Lung (tissue), 12 donors: ENCODE measurements around the gene CMKLR1. TPM values are rescaled to one million over a fixed set of nuclear protein-coding genes. Genes with fewer than 3 reads are reported as not detected.

Experiments used
- ATAC-seq: fragments of 200-7000 bp; cut with Tn5 transposase; one replicate; pipeline ENCODE4 v1.9.1; 2020; ENCODE audit warnings: moderate number of reproducible peaks; ENCODE audit not compliant: insufficient read depth, low FRiP score
- DNase-seq, 3 donors: peaks; one replicate each; pipeline ENCODE4 v3.0.0-alpha.2; 2013 to 2017
- H3K27ac ChIP-seq, 2 donors: one replicate each; pipeline ENCODE4 v1.5.1; 2013; ENCODE audit warnings: mild to moderate bottlenecking in 2 of 2, moderate library complexity in 2 of 2, control low read depth in 1 of 2, inconsistent platforms in 1 of 2, low read depth in 1 of 2, low read length in 1 of 2
- H3K27me3 ChIP-seq, 3 donors: one replicate each; pipeline ENCODE4 v1.5.1; 2013; ENCODE audit warnings: low read length in 2 of 3; ENCODE audit not compliant: control insufficient read depth in 3 of 3, insufficient read depth in 3 of 3
- H3K36me3 ChIP-seq, 4 donors: one replicate each; pipeline ENCODE4 v1.5.1; 2013; ENCODE audit warnings: low read length in 4 of 4, mild to moderate bottlenecking in 1 of 4, moderate library complexity in 1 of 4; ENCODE audit not compliant: control insufficient read depth in 4 of 4, insufficient read depth in 4 of 4
- H3K4me1 ChIP-seq, 5 donors: one replicate each; pipeline ENCODE4 v1.5.1; 2013; ENCODE audit warnings: low read length in 5 of 5, mild to moderate bottlenecking in 2 of 5, moderate library complexity in 1 of 5; ENCODE audit not compliant: control insufficient read depth in 5 of 5, insufficient read depth in 5 of 5
- H3K4me3 ChIP-seq: one replicate; pipeline ENCODE4 v1.5.1; 2013; ENCODE audit warnings: mild to moderate bottlenecking, control low read depth, moderate library complexity
- H3K9ac ChIP-seq, 2 donors: one replicate each; pipeline ENCODE4 v1.5.1; 2013; ENCODE audit warnings: low read length in 2 of 2, control low read depth in 1 of 2; ENCODE audit not compliant: insufficient read depth in 1 of 2
- H3K9me3 ChIP-seq, 4 donors: one replicate each; pipeline ENCODE4 v1.5.1; 2013; ENCODE audit warnings: low read length in 3 of 4, mild to moderate bottlenecking in 1 of 4, moderate library complexity in 1 of 4; ENCODE audit not compliant: control insufficient read depth in 4 of 4, insufficient read depth in 3 of 4
- CTCF ChIP-seq: IDR thresholded peaks from 2 replicates; pipeline ENCODE4 v1.5.1; 2012; ENCODE audit warnings: mild to moderate bottlenecking; ENCODE audit errors: control extremely low read depth, extremely low read depth
- WGBS, 2 donors: extraction: QIAGEN DNeasy Blood & Tissue Kit; methylation state at CpG; one replicate each; pipeline ENCODE4 v1.1.7; 2013; 5-methylcytosine and 5-hydroxymethylcytosine counted together
- polyA plus RNA-seq, 2 donors: library from polyadenylated mRNA; stranded (reverse); fragments of 200-250 nt; gene quantifications; one replicate each; pipeline ENCODE4 v1.2.1, GENCODE V29; 2013
- total RNA-seq, 2 donors: library from RNA; depleted of rRNA in 1 of 2; stranded (reverse); fragments of >200 nt in 1 of 2; gene quantifications; one replicate each; pipeline ENCODE4 v1.2.1, GENCODE V29; 2014 to 2021
- donor health status: control.
- donor health status: control.
- donor health status: Bipolar disorder and iron deficiency.
- donor health status: healthy.
- donor health status: DM: yes; HTN: yes; CAD: no.

CMKLR1 gene
- total and polyA plus RNA-seq, 4 donors = 4.4 to 20.5 (median 17.5) TPM

GRCh38 chr12:108253540-108253939, 85.6 kb downstream of the CMKLR1 start:
- no peaks in the 10 kb centered on the region for H3K4me1 ChIP-seq
- TF ChIP-seq CTCF = no peak
- no peak overlapping the region for H3K27ac ChIP-seq
- H3K9me3 ChIP-seq = no peaks in the 10 kb centered on the region
- DNase-seq (peak in 2 of 3 donors; percentile 23 to 34), ATAC-seq (no peak)
- H3K9ac ChIP-seq = no peak overlapping the region
- H3K4me3 ChIP-seq = no peak overlapping the region
- WGBS, 2 donors = 1 to 2% methylated on average over 3 of the region's 4 CpGs
- H3K36me3 ChIP-seq = no peaks in the 10 kb centered on the region
- H3K27me3 ChIP-seq = peaks cover 0 to 3% (median 0%) of the 10 kb centered on the region in 3 donors

- WGBS, 2 donors = 86 to 88% methylated on average over 7 of the region's 7 CpGs
- no peak overlapping the region for H3K4me3 ChIP-seq
- no peaks in the 10 kb centered on the region for H3K36me3 ChIP-seq
- peaks cover 0 to 2% (median 0%) of the 10 kb centered on the region in 4 donors for H3K9me3 ChIP-seq
- H3K9ac ChIP-seq = no peak overlapping the region
- no peak for ATAC-seq
- DNase-seq = no peak
- peaks cover 0 to 3% (median 0%) of the 10 kb centered on the region in 3 donors for H3K27me3 ChIP-seq
- no peaks in the 10 kb centered on the region for H3K4me1 ChIP-seq
- no peak overlapping the region for H3K27ac ChIP-seq
- TF ChIP-seq CTCF = no peak
These were observed 86.6 kb downstream of the CMKLR1 start for GRCh38 chr12:108252523-108252922.

GRCh38 chr12:108248011-108248410, 91.1 kb downstream of the CMKLR1 start:
- no peak for DNase-seq
- no peak for TF ChIP-seq CTCF
- WGBS, 2 donors = 90 to 92% methylated on average over 13 of the region's 13 CpGs
- ATAC-seq = no peak
- no peak overlapping the region for H3K27ac ChIP-seq
- H3K9ac ChIP-seq = no peak overlapping the region
- no peaks in the 10 kb centered on the region for H3K36me3 ChIP-seq
- H3K27me3 ChIP-seq = peaks cover 0 to 6% (median 0%) of the 10 kb centered on the region in 3 donors
- H3K4me3 ChIP-seq = no peak overlapping the region
- H3K4me1 ChIP-seq = no peaks in the 10 kb centered on the region
- H3K9me3 ChIP-seq = peaks cover 0 to 2% (median 0%) of the 10 kb centered on the region in 4 donors

GRCh38 chr12:108247130-108247529, 92.0 kb downstream of the CMKLR1 start:
- DNase-seq = no peak

More at GRCh38 chr12:108247130-108247529, 92.0 kb downstream of the CMKLR1 start:
- Histone ChIP-seq H3K36me3 (no peaks in the 10 kb centered on the region), H3K27me3 (peaks cover 0 to 6% (median 0%) of the 10 kb centered on the region in 3 donors), H3K9ac (no peak overlapping the region), H3K27ac (no peak overlapping the region), H3K9me3 (peaks cover 0 to 2% (median 0%) of the 10 kb centered on the region in 4 donors), H3K4me1 (no peaks in the 10 kb centered on the region), H3K4me3 (no peak overlapping the region)
- no peak for ATAC-seq
- no peak for TF ChIP-seq CTCF
- 83 to 86% methylated on average over 2 of the region's 2 CpGs for WGBS, 2 donors
